ENCODE data around the gene ZFPM1.
A peak's percentile ranks its signal among the peaks of the same experiment; 100 is the strongest.

Gene ZFPM1

GRCh38 chr16:88549671-88550245, 96.7 kb downstream of the ZFPM1 start:
- no peak for DNase-seq

GRCh38 chr16:88550246-88550661, 97.2 kb downstream of the ZFPM1 start:
- DNase-seq: no peak

GRCh38 chr16:88552166-88552565, 99.1 kb downstream of the ZFPM1 start:
- no peak for DNase-seq

GRCh38 chr16:88552815-88553214, 99.7 kb downstream of the ZFPM1 start:
- DNase-seq: no peak

GRCh38 chr16:88553739-88554138, 100.7 kb downstream of the ZFPM1 start:
- DNase-seq: no peak

GRCh38 chr16:88554711-88555264, 101.7 kb downstream of the ZFPM1 start:
- no peak for DNase-seq

GRCh38 chr16:88556294-88556988, 103.4 kb downstream of the ZFPM1 start:
- DNase-seq: no peak

GRCh38 chr16:88558457-88559442, 105.7 kb downstream of the ZFPM1 start:
- DNase-seq: no peak

- DNase-seq: no peak
Observed at GRCh38 chr16:88560714-88561484, 107.8 kb downstream of the ZFPM1 start.

- no peak for DNase-seq
Observed at GRCh38 chr16:88561485-88562359, 108.6 kb downstream of the ZFPM1 start.

- DNase-seq: no peak
Observed at GRCh38 chr16:88566158-88566557, 113.1 kb downstream of the ZFPM1 start.

GRCh38 chr16:88568710-88569613, 115.9 kb downstream of the ZFPM1 start:
- DNase-seq: no peak

- DNase-seq: no peak
Observed at GRCh38 chr16:88569614-88569984, 116.5 kb downstream of the ZFPM1 start.

GRCh38 chr16:88569985-88570690, 117.1 kb downstream of the ZFPM1 start, which contains the start of gene ZC3H18:
Gene ZC3H18, plus strand, starts transcription at chr16:88570403. Its CDS starts 6,721 bp downstream, at chr16:88577124.
- DNase-seq: peak; percentile 58

GRCh38 chr16:88570691-88571092, 117.6 kb downstream of the ZFPM1 start:
- no peak for DNase-seq

GRCh38 chr16:88575251-88575650, 122.2 kb downstream of the ZFPM1 start:
- DNase-seq: no peak

GRCh38 chr16:88576307-88576706, 123.2 kb downstream of the ZFPM1 start:
- DNase-seq: no peak

GRCh38 chr16:88577166-88577565, 124.1 kb downstream of the ZFPM1 start:
- DNase-seq: no peak

Data from NCI-H1694 (cell line).